Muscle of back (tissue), 11 donors: Measurements from ENCODE around the gene HOXC12. TPM values are rescaled to one million over a fixed set of nuclear protein-coding genes. Genes with fewer than 3 reads are reported as not detected.

ENCODE experiments used
- DNase-seq, 3 donors: peaks; one replicate each; pipeline versions ENCODE4 v3.0.0 to v3.0.0-alpha.2; 2013
- polyA plus RNA-seq, 10 donors: library from polyadenylated mRNA; unstranded; fragments of 120-200 nt; gene quantifications; one replicate each; pipeline ENCODE4 v1.2.1, GENCODE V29; 2013; ENCODE audit not compliant: insufficient read length in 10 of 10

Gene HOXC12
- polyA plus RNA-seq, 10 donors, result 0.61 TPM; not detected in 8

DNA sequence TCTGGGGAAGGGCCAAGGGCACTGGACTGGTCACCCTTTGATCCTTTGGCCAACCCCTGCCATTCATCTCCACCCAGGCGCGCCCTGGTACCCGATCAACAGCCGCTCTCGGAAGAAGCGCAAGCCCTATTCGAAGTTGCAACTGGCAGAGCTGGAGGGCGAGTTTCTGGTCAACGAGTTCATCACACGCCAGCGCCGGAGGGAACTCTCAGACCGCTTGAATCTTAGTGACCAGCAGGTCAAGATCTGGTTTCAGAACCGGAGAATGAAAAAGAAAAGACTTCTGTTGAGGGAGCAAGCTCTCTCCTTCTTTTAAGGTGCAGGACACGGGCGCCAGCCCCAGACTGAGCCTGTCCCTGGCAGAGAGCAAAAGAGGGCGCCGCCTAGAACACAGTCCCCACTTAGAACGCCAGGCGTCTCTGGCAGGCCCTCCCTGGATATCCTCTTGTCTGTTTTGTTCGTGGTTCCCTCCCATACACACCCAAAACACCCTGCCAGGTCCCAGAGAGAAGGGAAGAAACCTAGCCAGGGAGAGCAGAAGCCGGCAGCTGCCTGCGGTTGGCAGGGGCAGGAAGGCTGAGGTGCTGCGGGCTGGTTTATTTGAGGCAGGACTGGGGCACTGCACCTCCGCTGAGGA lies 1.7 kb downstream of the HOXC12 start:
- DNase-seq, result no peak

GRCh38 chr12:53956914-53957536 lies 2.3 kb downstream of the HOXC12 start:
- no peak for DNase-seq

DNA sequence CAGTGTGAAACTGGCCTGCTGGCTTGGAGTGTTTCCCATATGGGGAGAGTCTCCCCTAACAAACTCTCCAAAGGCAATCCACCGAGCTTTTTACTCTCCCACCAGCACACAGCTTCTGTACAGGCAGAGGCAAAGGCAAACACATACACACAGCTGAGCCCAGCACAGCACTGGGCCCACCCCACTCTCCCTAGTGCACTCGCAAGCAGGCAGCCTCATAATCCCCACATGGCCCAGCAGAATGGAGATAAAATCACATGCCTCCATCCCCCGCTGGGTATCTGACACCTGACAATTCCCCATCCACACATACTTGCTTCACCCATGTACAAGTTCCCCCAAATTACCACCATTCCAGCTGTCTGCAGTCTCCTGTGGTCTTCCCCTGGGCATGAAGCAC lies 3.4 kb downstream of the HOXC12 start:
- DNase-seq, result no peak

- no peak for DNase-seq
Measured at GRCh38 chr12:53959314-53959713, 4.6 kb downstream of the HOXC12 start.

- peak in 1 of 3 donors; percentile 61 for DNase-seq
Measured at GRCh38 chr12:53960187-53961024, 5.7 kb downstream of the HOXC12 start.

GRCh38 chr12:53961025-53961761 lies 6.5 kb downstream of the HOXC12 start:
- peak in 1 of 3 donors; percentile 74 for DNase-seq

- DNase-seq, result peak in 1 of 3 donors; percentile 56
Measured at GRCh38 chr12:53963005-53963404, 8.3 kb downstream of the HOXC12 start.

- DNase-seq, result peak in 1 of 3 donors; percentile 64
Measured at GRCh38 chr12:53963434-53964314, 9.0 kb downstream of the HOXC12 start.

GRCh38 chr12:53964315-53964713 lies 9.6 kb downstream of the HOXC12 start:
- peak in 1 of 3 donors; percentile 81 for DNase-seq

DNA sequence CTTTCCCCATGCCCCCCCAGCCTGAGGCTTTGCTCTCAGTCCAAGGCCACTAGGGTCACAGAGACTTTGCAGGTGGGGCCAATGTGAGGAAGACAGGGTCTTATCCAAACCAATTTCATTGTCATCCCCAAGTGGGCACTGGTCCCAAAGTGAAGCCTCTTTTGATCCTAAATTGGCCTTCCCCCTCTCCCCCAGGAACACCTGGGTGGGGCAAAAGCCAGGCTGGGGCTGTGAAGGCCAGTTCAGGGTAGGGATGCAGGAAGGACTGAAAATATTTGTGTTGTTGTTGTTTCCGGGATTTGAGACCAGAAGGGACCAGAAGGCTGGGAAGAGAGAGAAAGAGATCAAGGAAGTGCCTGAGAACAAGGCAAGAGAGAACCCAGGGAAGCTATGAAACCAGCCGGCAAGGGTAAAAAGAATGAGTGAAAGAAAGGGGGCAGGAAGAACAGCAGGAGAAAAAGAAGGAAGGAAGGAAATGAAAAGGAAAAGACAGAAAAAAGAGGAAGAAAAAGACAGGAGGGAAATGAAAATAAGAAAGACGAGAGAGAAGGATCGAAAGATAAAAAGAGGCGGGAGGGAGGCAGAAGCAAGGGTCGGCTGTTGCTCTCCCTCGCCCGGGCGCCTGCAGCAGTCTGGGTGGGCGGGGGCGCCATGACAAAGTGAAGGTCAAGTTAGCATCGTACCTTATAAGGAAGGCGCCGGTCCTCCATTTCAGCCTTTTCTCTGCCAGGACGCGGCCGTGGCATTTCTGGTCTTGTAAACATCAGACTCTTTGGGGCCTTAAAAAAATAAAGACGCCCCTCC lies 10.8 kb downstream of the HOXC12 start:
- DNase-seq, result peak in 1 of 3 donors; percentile 92

DNA sequence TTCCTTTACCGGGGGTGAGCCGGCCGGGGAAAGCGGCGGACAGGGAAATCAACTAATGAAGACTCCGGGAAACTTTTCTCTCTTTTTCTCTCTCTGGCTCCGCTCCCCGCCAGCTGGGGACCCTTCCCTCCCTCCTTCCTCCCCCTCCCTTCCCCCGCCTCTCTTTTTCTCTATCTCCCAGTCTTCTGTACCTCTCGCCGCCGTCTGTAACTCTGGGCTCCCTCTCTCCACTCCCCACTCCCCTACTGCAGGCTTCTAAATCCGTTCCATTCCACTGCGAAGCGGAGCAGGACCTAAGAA lies 11.3 kb downstream of the HOXC12 start:
- DNase-seq, result no peak

DNA sequence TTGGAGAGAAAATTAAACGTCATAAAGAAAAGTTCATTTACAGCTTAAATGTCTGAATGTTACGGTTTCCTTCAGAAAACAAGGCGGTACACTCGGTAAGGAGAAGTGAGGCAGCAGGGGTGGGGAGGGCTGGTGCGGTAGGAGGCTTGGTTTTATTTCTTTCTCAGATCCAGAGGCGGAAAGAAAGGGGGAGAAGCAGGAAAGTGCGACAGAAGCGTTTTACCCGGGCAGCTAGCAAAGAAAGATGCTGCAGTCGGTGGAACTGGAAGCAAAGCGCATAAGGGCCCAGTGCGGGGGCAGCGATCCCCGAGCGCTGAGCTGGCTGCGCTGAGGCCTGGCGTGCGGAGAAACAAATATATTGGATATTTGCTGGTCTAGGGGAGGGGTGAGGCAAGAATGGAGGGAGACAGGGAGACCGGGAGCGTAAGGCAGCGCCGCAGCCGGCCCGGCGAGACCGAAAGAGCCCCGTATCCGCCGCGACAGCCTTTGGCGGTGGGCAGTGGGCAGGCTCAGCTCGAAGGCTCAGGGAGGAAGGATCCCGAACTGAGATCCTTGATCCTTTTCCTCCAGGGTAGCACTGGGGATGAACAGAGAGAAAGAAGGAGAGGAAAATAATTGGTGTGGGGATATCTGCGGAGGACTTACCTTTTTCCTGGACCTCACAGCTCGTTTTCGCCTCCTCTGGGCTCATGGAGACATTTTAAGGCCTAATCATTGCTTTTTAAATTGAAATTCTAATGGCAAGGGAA lies 11.9 kb downstream of the HOXC12 start:
- peak in 1 of 3 donors; percentile 80 for DNase-seq

GRCh38 chr12:53967421-53967925 lies 12.8 kb downstream of the HOXC12 start:
- peak in 1 of 3 donors; percentile 68 for DNase-seq

DNA sequence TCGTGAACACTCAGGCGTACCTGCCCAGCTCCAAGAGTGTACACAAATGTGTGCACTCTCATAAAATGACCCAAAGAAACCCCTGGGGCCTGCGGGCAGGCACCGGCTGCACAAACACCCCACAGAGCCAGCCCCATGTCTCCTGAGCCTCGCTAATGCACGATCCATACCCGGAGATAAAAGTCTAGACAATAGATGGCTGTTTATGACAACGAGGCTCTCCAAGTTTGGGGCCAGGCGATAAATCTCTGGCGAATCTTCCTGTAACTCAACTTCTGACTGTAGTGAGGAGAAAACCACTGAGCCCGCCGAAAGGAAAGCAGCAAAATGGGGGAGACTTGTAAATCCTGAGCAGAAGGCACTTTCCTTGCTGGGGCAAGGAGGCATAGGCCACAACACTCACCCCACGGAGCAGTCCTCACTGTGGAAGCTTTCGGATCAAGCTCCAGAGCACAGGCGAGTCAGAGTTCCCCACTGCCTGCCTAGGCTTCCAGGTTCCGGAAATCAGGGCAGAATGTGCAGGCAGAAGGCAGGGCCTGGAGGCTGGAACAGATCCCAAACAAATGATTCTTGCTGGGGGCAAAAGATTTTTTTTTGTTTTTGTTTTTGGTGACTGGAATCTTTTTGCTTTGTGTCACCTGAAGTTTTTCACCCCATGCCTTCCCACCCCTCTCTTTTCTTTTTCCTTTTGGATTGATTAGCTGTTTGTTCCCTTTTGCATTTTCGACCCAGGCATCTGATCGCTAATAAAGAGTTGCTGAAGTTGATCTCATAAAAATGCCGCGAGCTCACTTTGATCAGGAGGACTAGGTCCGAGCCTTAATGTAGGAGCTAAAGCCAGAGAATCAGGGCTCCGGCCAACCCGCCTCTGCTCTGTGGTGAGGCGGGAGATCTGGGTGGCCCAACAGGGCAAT lies 13.8 kb downstream of the HOXC12 start:
- peak in 1 of 3 donors; percentile 68 for DNase-seq

- DNase-seq, result peak in 1 of 3 donors; percentile 70
Measured at GRCh38 chr12:53969588-53970259, 15.0 kb downstream of the HOXC12 start.

- DNase-seq, result no peak
Measured at GRCh38 chr12:53970451-53970850, 15.7 kb downstream of the HOXC12 start.

DNA sequence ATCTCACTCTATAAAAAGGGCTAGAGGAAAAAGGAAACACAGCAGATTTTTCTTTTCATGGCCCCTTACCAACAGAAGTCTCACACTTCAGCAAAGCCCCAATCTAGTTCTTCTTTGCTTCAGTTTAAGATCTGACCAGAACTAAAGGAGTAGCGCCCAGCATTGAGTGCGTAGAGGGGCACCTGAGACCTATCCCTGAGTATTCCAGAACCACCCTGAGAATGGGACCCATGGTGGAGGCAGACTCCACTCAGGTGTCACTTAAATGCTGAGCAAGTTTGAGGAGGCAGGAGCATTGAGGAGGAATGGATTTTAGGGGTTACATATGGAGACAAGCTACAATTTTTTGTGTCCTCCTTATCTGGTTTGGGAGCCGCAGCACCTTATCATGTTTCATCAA lies 16.4 kb downstream of the HOXC12 start:
- DNase-seq, result no peak

DNA sequence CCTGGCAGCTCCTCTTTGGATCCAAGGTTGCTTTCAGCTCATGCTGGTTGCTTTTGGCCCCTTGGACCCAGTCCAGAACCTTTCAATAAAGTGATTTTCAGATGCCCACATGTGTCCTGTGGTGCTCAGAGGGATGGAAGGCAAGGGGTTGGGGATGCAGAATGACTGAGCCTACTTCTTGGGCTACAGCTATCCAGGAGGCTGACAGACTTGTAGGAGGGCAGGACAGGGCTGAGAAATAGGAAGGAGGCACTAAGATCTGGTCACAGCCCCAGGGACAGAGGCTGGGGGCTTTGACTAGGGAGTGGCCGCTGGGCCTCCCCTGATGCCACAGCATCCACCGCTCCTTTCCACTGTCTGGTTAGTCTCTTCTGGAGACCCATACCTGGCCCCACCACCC lies 17.0 kb downstream of the HOXC12 start:
- DNase-seq, result no peak
